HG03342 (cell line): Measurements from ENCODE around the gene PIERCE2.
"Not testable (repeated sequence)": the region's sequence is repeated elsewhere in the genome, so short reads cannot be mapped to it uniquely, and the experiment has no call there.

Experiments used
- ATAC-seq: cut with Tn5 transposase; IDR thresholded peaks from one replicate; pipeline ENCODE4 v1.9.1; 2021; ENCODE audit warnings: mild to moderate bottlenecking, moderate library complexity; ENCODE audit not compliant: unreplicated experiment

PIERCE2 gene, protein sequence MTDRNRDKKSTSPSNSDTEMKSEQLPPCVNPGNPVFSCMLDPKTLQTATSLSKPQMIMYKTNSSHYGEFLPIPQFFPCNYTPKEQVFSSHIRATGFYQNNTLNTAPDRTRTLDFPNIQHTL

DNA sequence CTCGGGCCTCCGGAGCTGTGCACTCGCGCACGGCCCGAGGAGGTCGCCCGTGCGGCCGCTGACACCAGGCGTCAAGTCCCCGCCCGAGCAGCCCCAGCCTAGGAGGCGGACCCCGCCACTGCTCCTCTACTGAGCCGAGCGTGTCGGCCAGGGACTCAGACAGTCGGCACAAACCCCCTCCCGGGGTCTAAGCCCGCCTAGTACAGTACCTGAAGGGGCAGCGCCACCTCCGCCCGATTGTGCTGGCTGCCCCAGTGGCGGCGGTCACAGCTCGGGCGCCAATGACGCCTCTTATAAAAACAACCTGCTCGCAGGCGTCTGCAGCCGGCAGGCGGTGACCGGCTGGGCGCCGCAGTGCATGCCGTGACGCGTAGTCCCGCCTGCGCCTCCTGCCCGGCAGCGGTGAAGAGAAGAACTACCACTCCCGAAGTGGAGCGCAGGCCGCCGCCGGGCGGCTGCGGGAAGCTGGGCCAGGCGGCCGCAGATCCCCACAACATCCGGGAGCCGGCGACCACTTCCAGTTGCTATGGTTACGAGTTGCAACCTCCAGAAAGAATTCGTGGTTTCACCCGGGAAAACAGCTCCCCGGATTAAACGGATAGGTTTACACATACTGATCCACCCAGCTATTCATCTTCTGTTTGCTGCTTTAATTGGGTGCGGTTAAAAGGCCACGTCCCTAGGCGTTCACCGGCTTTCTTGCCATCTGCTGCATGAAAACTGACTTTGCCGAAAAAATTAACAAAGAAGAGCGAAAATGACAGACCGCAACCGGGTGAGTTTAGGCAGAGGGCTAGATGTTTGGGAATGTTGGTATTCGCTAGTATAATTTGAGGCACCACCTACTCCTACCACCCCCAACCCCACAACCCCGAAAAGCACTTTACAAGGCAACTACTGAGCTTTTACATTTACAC, at the start of gene PIERCE2, which contains the start of gene CCPG1:
PIERCE2 (plus strand) TSS at position 484 of the 917 bp plus-strand sequence; CDS start at position 758, 274 bp downstream.
CCPG1 (minus strand) TSS at position 348 of the 917 bp plus-strand sequence. CDS start 18,935 bp downstream, outside the sequence.
- ATAC-seq = peak; percentile 93

DNA sequence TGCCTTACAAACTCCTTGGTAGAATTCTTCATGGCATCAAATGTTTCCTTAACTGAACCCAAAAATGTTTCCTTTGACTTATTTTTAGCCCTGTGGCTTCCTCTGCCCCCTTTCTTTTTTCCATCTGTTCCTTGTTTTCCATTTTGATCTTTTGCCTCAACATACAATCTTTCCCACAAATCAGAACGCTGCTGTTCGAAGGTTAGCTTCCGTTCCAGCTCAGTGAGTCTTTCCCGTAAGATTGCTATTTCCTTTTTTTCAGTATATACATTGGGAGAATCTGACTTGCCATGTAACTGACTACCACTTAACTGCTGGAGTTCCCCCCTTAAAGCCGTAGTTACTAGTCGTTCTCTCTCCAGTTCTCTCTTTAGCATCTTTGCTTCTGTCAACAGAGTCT, 48.0 kb upstream of the PIERCE2 start:
- ATAC-seq = no peak

DNA sequence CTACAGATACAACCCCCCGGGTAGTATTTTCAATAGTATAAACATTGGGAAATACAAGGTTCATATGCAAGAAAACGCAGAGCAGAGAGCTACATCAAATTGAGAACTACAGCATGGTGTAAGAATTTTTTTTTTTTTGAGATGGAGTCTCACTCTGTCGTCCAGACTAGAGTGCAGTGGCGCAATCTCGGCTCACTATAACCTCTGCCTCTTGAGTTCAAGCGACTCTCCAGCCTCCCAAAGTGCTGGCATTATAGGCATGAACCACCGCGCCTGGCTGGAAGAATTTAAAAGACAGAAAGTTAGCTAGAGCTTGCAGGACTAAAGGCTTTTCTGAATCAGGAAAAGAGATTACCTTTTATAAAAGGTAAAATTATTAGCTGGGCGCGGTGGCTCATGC, 47.2 kb upstream of the PIERCE2 start:
- no peak for ATAC-seq

DNA sequence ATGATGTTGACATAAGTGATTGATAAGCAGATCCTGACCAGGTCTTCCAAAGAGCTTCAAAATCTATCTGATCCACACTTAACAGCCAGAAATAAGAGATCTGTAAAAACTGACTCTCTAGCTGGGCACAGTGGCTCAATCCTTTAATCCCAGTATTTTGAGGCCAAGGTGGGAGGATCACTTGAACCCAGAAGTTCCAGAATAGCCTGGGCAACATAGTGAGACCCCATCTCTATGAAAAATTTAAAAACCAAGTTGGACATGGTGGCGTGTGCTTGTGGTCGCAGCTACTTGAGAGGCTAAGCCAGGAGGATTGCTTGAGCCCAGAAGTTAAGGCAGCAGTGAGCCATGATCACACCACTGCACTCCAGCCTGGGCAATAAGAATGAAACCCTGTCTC, 45.7 kb upstream of the PIERCE2 start:
- no peak for ATAC-seq

DNA sequence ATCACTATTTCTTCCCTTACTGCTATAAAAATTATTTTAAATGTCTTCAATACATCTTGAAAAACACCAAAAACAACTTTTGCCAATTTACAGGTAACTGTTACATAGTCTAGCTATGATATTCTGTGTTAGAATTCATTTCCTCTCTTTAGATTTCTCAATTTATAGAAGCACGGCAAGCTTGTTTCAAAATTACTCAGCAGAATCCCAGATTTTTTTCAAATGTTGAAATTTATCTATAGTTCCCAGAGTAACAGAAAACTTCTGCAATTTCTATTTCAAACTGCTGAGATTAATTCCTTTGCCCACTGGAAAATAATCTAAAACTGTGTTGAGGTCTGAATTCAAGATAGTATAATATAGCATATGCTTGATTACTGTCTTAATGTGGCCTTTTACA, 41.3 kb upstream of the PIERCE2 start:
- ATAC-seq = no peak

DNA sequence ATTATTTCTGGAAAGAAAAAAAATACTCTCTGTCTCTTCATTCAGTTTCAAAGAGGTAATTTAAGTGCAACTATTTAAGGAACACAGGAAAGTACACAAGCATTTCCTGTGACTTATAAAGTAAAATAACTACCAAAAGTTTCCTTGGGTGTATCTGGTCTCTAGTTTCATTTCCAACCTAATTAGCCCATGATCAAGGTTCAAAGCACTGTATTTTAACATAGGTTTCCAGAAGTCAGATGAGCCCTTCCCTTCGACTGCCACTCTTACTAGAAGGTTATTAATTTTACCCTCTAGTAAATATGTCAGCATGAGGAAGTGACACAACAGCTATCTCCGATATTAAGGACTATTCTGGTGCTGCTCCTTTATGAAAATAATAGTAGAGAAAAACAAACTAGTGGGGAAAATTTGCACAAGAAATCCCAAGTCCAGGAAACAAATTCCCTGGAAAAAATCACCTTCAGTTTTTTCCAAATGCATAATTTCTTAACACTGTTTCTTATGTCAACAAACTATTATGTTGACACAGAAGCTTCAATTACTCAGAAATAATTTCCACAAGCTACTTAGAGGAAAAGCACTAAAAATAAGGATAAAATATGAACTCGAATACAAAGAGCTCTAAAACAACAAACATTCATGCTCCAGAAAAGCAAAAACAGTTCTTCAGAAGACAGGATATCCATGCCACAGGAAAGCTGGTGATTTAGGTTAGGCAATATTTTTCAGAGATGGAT, 35.4 kb upstream of the PIERCE2 start:
- no peak for ATAC-seq

DNA sequence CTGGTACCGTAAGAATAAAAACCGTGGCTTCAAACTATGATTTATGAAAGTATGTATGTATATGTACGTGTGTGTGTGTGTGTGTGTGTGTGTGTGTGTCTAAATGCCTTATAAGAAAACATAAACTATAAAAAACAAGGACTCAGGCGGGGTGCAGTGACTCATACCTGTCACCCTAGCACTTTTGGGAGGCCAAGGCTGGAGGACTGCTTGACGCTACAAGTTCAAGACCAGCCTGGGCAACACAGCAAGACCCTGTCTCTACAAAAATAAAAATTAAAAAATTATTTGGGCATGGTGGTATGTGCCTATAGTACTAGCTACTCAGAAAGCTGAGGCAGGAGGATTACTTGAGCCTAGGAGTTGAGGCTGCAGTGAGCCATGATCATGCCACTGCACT, 29.2 kb upstream of the PIERCE2 start:
- ATAC-seq = no peak

DNA sequence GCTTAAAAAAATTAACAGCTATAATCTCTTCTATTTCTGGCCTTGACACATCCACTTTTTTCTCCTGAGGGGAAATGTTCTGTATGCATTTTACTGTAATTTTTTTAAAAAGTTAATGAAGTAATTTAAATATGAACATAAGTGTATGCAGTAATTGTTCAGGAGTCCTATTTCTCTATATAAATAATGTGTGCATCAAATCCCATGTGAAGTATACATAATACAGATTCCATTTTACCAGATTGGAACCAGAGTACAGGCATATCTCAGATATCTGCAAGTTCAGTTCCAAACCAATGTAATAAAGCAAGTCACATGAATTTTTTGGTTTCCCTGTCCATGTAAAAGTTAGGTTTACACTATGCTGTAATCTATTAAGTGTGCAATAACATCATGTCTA, 26.7 kb upstream of the PIERCE2 start:
- no peak for ATAC-seq

DNA sequence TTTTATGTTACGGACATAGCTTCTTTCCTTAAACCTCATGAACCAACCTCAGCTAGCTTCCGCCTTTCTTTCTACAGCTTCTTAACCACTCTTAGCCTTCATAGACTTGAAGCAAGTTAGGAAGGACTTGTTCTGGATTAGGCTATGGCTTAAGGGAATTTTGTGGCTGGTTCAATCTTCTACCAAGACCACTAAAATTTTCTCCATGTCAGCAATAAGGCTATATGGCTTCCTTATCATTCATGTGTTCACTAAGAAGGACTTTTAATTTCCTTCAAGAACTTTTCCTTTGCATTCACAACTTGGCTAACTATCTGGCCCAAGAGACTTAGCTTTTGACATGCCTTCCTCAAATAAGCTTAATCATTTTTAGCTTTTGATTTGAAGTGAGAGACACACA, 24.6 kb upstream of the PIERCE2 start:
- ATAC-seq = no peak

DNA sequence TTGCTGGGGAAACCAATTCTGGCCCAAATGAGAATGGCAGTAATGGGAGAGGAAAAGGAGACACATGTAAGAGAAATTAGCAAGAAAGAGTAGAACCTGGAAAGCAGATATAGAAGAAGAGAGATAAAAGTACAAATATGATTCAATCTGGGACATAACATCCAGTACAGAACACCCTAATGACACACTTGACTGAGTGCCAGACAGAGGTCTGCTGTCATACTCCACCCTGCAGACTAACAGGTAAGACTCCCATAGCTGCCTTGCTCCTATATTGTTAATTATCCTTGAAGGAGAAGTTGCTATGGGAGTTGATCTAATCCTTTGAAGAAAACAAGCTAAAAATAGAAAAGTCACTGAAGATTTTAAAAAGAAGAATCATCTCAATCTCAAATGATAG, 21.3 kb upstream of the PIERCE2 start:
- no peak for ATAC-seq

DNA sequence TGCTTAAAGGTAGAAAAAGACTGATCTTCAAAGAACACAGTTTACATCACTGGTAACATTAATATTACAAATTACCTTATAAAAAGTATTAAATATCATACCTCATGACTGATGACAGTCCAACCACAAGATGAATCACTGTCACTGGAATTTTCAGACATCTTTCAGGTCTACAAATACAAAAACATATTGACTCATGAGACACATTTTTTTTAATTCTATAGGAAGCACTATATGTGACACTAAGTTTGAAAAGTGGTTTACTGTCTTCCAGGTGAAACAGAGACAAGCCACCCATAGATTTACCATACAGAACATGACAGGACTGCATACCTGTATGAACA, 19.1 kb upstream of the PIERCE2 start:
- no peak for ATAC-seq

DNA sequence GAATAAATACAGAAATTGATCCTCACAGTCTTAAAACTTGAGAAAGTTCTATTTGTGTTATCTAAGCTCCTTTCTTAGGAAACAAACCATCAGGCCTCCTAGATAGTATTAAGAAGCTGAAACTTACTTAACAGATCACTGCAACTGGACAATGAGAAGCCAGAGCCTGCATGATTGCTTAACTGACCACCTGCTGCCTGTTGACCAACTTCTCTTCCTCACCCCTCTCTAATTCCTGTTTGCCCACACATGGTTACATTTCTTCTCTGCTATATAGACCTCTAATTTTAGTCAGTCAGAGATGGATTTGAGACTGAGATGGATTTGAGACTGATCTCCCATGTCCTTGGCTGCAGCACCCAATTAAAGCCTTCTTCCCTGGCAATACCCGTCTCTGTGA, 13.6 kb upstream of the PIERCE2 start:
- ATAC-seq = no peak

DNA sequence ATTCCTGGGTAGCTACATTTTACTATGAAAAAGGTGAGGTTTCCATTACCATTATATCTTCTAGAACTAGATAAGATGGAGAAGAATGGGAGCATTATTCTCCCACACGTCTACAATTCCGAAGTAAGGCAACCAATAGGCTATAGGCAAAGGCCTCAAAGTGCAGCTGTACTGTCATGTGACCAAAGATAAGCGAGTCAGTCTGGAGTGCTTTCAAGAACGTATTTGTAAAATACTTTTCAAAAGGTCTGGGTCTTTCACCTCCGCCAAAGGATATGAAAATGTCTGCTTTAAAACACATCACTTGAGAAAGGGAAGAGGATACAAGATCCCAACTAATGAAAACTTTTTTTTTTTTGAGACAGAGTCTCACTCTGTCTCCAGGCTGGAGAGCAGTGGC, 10.1 kb upstream of the PIERCE2 start:
- no peak for ATAC-seq

DNA sequence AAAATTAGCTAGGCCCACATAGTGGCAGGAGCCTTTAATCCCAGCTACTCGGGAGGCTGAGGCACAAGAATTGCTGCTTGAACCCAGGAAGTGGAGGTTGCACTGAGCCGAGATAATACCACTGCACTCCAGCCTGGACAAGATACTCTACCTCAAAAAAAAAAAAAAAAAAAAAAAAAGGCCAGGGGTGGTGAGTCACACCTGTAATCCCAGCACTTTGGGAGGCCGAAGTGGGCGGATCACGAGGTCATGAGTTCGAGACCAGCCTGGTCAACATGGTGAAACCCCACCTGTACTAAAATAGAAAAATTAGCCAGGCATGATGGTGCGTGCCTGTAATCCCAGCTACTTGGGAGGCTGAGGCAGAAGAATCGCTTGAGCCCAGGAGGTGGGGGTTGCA, 8.2 kb upstream of the PIERCE2 start:
- ATAC-seq = not testable (repeated sequence)

DNA sequence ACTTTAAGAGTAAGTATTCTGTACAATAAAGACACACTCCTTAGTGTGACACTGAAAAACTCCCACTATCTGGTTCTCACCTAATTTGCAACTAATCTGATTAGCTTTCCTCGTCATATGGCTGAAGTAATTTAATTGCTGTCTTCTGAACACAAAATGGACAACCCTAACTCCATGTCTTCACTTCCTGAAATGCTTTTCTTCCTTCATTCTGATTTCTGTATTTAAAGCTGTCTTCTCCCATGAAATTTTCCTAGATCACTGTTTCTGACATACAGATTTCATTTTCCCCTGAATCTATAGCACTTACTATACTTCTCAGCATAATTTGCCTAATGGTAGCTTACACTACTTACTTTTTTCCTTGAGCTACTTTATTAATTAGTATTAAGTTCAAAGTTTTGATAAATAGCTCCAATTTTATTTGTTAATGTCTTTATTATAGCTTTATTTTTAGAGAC, 6.5 kb upstream of the PIERCE2 start:
- no peak for ATAC-seq

DNA sequence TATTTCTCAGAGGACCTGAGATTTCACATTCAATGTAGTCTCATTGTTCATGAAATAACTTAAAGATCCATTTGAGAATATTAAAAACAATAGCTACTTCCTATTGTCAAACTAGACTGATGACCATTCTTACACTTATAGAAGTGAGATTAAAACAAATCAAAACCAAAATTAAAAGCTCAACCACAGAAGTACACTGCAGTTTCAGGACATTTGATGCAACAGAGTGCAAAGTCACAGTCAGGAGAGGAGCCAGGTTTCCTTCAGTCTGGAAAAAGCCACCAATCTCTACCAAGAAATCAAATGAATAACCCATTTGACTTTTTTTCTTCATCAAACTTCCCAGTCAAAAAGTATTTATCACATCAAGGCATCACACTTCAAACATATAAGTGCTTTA, 5.6 kb upstream of the PIERCE2 start:
- ATAC-seq = peak; percentile 52

DNA sequence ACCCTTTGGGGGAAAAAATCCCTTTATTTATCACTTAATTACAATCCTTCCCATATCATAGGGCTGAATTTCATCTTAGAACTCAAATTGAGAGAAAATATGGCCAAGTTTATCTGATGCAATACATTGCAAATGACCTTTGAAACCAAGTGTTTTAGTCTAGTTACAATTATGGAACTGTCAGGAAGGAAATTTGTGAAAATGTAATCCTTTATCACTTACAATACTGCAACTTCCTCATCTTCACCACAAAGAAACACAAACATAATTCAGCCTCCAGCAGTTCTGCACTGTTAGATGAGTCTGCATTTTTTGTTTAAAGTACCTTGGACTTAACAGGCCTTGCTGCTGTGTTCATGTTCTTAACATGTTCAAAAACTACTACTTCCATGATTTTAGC, 4.8 kb upstream of the PIERCE2 start:
- no peak for ATAC-seq

DNA sequence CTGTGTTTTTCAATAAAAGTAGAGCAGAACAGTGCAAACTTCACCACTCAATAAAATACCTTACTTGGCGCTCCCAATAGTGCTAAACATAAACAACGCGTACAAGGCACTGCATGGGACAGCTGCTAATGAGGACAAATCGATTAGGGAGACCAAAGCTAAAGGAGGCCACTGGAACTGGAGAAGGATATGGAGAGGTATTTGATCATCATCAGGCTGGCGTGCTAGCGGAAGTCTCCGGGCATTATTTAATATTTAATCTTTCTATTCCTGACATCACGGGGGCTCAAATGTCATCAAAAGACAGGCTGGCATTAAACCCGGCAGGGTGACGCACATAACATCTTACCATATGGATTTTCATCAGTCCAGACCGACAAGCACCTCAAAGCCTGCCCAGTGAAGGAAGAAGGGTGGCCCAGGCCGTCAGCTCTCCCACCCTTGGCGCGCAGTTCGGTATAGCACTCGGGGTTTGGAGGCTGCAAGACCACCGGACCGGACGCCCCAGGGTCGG, 740 bp upstream of the PIERCE2 start:
- no peak for ATAC-seq

DNA sequence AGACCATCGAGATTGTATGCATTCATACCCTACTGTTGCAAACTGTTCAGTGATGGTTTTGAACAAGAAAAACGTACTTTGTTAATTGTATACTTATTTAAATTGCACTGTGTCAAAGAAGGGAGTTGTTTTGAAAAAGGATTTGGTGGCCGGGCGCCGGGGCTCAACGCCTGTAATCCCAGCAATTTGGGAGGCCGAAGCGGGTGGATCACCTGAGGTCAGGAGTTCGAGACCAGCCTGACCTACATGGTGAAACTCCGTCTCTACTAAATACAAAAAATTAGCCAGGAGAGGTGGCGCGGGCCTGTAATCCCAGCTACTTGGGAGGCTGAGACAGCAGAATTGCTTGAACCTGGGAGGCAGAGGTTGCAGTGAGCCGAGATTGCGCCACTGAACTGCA, 681 bp downstream of the PIERCE2 start:
- not testable (repeated sequence) for ATAC-seq

DNA sequence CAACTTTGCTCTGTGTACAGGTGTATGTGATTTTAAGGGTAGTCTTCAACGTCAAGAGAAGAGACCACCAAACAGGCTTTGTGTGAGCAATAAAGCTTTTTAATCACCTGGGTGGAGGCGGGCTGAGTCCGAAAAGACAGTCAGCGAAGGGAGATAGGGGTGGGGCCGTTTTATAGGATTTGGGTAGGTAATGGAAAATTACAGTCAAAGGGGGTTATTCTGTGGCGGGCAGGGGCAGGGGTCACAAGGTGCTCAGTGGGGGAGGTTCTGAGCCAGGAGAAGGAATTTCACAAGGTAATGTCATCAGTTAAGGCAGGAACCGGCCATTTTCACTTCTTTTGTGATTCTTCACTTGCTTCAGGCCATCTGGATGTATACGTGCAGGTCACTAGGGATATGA, 9.4 kb downstream of the PIERCE2 start:
- ATAC-seq = not testable (repeated sequence)

DNA sequence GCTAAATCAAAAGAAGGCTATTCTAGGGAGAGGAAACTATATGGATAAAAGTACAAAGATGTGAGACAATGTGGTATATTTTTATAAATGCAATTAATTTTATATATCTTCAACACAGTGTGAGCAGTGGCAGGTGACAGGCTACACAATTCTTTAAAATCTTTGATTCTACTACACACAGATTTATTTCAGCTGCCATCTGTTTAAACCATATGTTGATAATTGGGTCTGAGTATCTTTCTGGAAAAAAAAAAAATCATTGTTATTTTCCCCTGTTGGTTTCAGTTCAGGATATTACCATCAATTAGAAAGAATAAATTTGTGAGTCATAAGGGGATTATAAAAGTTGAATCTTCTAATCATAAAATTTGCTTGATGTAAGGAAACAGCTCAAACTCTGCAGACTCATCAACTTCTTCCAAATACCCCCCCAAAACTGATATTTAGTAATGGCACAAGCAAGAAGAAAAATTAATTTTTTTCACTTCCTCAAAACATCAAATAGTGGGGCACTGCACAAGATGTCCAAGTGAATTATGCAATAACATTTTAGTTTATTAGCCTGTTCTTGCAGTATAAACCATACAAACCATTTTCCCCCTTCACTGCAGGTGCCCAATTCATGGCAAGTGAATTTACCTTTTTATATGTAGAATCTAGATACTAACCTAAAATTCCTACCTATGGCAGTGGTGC, 12.0 kb downstream of the PIERCE2 start:
- ATAC-seq = no peak
